MM.1S (cell line): ENCODE data around the gene CNGA3.

ENCODE experiments used
- DNase-seq: peaks from one replicate; pipeline ENCODE4 v3.0.0-alpha.2; 2015
- H2AFZ ChIP-seq: fragments of 300-600 bp; sonication (generic); 2 replicates; pipeline ENCODE4 v1.6.0; 2016; ENCODE audit warnings: antibody characterized with exemption, low read length
- H3F3A ChIP-seq: fragments of 300-600 bp; sonication (generic); 2 replicates; pipeline ENCODE4 v1.6.1; 2016; ENCODE audit warnings: mild to moderate bottlenecking, antibody characterized with exemption, low read length, moderate library complexity, mixed read lengths; ENCODE audit not compliant: insufficient read depth
- H3K27ac ChIP-seq: fragments of 300-600 bp; sonication (generic); 2 replicates; pipeline ENCODE4 v1.5.1; 2016; ENCODE audit warnings: mild to moderate bottlenecking, low read length
- H3K27me3 ChIP-seq: fragments of 300-600 bp; sonication (generic); replicated peaks from 2 replicates; pipeline ENCODE4 v1.6.0; 2016; ENCODE audit warnings: low read length; ENCODE audit not compliant: insufficient read depth
- H3K36me3 ChIP-seq: fragments of 300-600 bp; sonication (generic); replicated peaks from 2 replicates; pipeline ENCODE4 v1.6.1; 2016; ENCODE audit warnings: mild to moderate bottlenecking, low read length, mixed read lengths; ENCODE audit not compliant: insufficient read depth
- H3K4me1 ChIP-seq: fragments of 300-600 bp; sonication (generic); 2 replicates; pipeline ENCODE4 v1.6.1; 2016; ENCODE audit warnings: low read length, mixed read lengths
- H3K4me2 ChIP-seq: fragments of 300-600 bp; sonication (generic); 2 replicates; pipeline ENCODE4 v1.6.0; 2016; ENCODE audit warnings: low read depth, low read length
- H3K4me3 ChIP-seq: fragments of 300-600 bp; sonication (generic); 2 replicates; pipeline ENCODE4 v1.5.1; 2016; ENCODE audit warnings: low read length, mixed read lengths
- H3K79me2 ChIP-seq: fragments of 300-600 bp; sonication (generic); 2 replicates; pipeline ENCODE4 v1.6.1; 2016; ENCODE audit warnings: mixed run types, low read length, mixed read lengths
- H3K9ac ChIP-seq: fragments of 300-600 bp; sonication (generic); 2 replicates; pipeline ENCODE4 v1.6.1; 2016; ENCODE audit warnings: low read length, mixed read lengths
- H3K9me2 ChIP-seq: fragments of 300-600 bp; sonication (generic); replicated peaks from 2 replicates; pipeline ENCODE4 v1.6.1; 2016; ENCODE audit warnings: mild to moderate bottlenecking, low read length, mixed read lengths; ENCODE audit not compliant: insufficient read depth
- H3K9me3 ChIP-seq: fragments of 300-600 bp; sonication (generic); replicated peaks from 2 replicates; pipeline ENCODE4 v1.6.1; 2016; ENCODE audit warnings: mild to moderate bottlenecking, low read length, mixed read lengths; ENCODE audit not compliant: insufficient read depth
- H4K20me1 ChIP-seq: fragments of 300-600 bp; sonication (generic); 2 replicates; pipeline ENCODE4 v1.6.1; 2016; ENCODE audit warnings: mild to moderate bottlenecking, low read length, moderate library complexity, mixed read lengths; ENCODE audit not compliant: insufficient read depth
- CTCF ChIP-seq: fragments of 300-600 bp; sonication (generic); IDR thresholded peaks from 2 replicates; pipeline ENCODE4 v1.5.1; 2016; ENCODE audit warnings: antibody characterized with exemption, low read length, mixed read lengths
- EZH2 ChIP-seq: fragments of 300-600 bp; sonication (generic); optimal IDR thresholded peaks from 2 replicates; pipeline ENCODE3; 2017; ENCODE audit warnings: low read depth, mild to moderate bottlenecking, antibody characterized with exemption, low read length, mixed read lengths
- EZH2phosphoT487 ChIP-seq: fragments of 300-600 bp; sonication (generic); IDR thresholded peaks from 2 replicates; pipeline ENCODE4 v1.6.1; 2018; ENCODE audit warnings: antibody characterized with exemption, low read length

CNGA3 gene

GRCh38 chr2:98369710-98370239, 23.5 kb downstream of the CNGA3 start:
- Histone ChIP-seq H3K4me2 (no peak overlapping the region), H3K4me1 (no peaks in the 10 kb centered on the region), H4K20me1 (no peaks in the 10 kb centered on the region), H3K79me2 (no peaks in the 10 kb centered on the region), H3K9me3 (no peaks in the 10 kb centered on the region), H2AFZ (no peak overlapping the region), H3K27ac (no peak overlapping the region), H3K36me3 (no peaks in the 10 kb centered on the region), H3K4me3 (no peak overlapping the region), H3F3A (no peaks in the 10 kb centered on the region), H3K9ac (no peak overlapping the region), H3K9me2 (no peaks in the 10 kb centered on the region), H3K27me3 (no peaks in the 10 kb centered on the region)
- no peak for DNase-seq
- TF ChIP-seq CTCF: no peak
- no peak for TF ChIP-seq EZH2phosphoT487
- TF ChIP-seq EZH2: no peak

- Histone ChIP-seq H4K20me1 (no peaks in the 10 kb centered on the region), H3K27me3 (no peaks in the 10 kb centered on the region), H3K9ac (no peak overlapping the region), H3K4me2 (no peak overlapping the region), H3K27ac (no peak overlapping the region), H3K36me3 (no peaks in the 10 kb centered on the region), H3K9me3 (no peaks in the 10 kb centered on the region), H3K9me2 (no peaks in the 10 kb centered on the region), H2AFZ (no peak overlapping the region), H3K4me3 (no peak overlapping the region), H3K4me1 (no peaks in the 10 kb centered on the region), H3K79me2 (no peaks in the 10 kb centered on the region), H3F3A (no peaks in the 10 kb centered on the region)
- TF ChIP-seq CTCF (no peak), EZH2phosphoT487 (no peak), EZH2 (no peak)
- DNase-seq: no peak
These were observed 25.9 kb downstream of the CNGA3 start for GRCh38 chr2:98372121-98372520.

- Histone ChIP-seq H3K79me2 (no peaks in the 10 kb centered on the region), H3K9me3 (no peaks in the 10 kb centered on the region), H4K20me1 (no peaks in the 10 kb centered on the region), H3K27ac (no peak overlapping the region), H3K9me2 (no peaks in the 10 kb centered on the region), H3K9ac (no peak overlapping the region), H3K27me3 (no peaks in the 10 kb centered on the region), H3K4me3 (no peak overlapping the region), H2AFZ (no peak overlapping the region), H3K4me2 (no peak overlapping the region), H3K4me1 (no peaks in the 10 kb centered on the region), H3K36me3 (no peaks in the 10 kb centered on the region), H3F3A (no peaks in the 10 kb centered on the region)
- DNase-seq: no peak
- TF ChIP-seq CTCF: no peak
- TF ChIP-seq EZH2: no peak
- no peak for TF ChIP-seq EZH2phosphoT487
These were observed 26.3 kb downstream of the CNGA3 start for GRCh38 chr2:98372579-98372978.
